Muscle layer of colon (tissue), 2 donors: Measurements from ENCODE around the gene DDTL.
"Not testable (repeated sequence)": the region's sequence is repeated elsewhere in the genome, so short reads cannot be mapped to it uniquely, and the experiment has no call there.

Experiments
- H3K27ac ChIP-seq: one replicate; pipeline ENCODE4 v1.7.0; 2013; ENCODE audit warnings: low read depth, mild to moderate bottlenecking, low read length, moderate library complexity
- H3K27me3 ChIP-seq, 2 donors: one replicate each; pipeline ENCODE4 v1.7.0; 2013; ENCODE audit warnings: low read length in 2 of 2, mild to moderate bottlenecking in 2 of 2; ENCODE audit not compliant: insufficient read depth in 2 of 2, control insufficient read depth in 1 of 2
- H3K36me3 ChIP-seq: one replicate; pipeline ENCODE4 v1.7.0; 2013; ENCODE audit warnings: mild to moderate bottlenecking, low read length; ENCODE audit not compliant: insufficient read depth
- H3K4me1 ChIP-seq: one replicate; pipeline ENCODE4 v1.7.0; 2013; ENCODE audit warnings: mild to moderate bottlenecking, low read length; ENCODE audit not compliant: insufficient read depth
- H3K4me3 ChIP-seq, 2 donors: one replicate each; pipeline ENCODE4 v1.7.0; 2013; ENCODE audit warnings: low read length in 2 of 2, low read depth in 1 of 2, mild to moderate bottlenecking in 1 of 2, moderate library complexity in 1 of 2
- H3K9ac ChIP-seq: one replicate; pipeline ENCODE4 v1.7.0; 2013; ENCODE audit warnings: low read length
- H3K9me3 ChIP-seq: one replicate; pipeline ENCODE4 v1.7.0; 2013; ENCODE audit warnings: mild to moderate bottlenecking, low read length
- donor health status: abdominal sarcoma.
- donor health status: Adenocarcinoma of cecum.

Gene DDTL

DNA sequence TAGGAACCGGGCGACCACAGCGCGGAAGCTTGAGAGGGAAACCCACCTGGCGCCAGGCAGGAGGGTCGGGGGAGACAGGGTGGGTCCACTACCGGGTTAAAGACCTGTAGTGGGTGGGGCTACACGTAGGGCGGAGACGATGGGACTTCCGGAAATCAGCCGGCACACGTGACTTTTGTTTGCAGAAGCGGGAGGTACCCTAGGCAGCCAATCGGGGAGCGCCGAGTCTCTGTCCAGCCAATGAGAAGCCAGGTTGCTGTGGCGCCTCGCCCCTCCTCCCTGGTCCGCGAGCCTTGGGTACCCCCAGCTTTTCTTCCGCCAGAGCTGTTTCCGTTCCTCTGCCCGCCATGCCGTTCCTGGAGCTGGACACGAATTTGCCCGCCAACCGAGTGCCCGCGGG, at the start of gene DDTL:
Gene DDTL (plus strand): TSS at position 321 of the 400 bp plus-strand sequence. CDS start 27 bp downstream, at position 348.
- peaks cover 22% of the 10 kb centered on the region for H3K36me3 ChIP-seq
- not testable (repeated sequence) for H3K9me3 ChIP-seq, H3K27me3 ChIP-seq, H3K27ac ChIP-seq, H3K9ac ChIP-seq, H3K4me3 ChIP-seq, H3K4me1 ChIP-seq

DNA sequence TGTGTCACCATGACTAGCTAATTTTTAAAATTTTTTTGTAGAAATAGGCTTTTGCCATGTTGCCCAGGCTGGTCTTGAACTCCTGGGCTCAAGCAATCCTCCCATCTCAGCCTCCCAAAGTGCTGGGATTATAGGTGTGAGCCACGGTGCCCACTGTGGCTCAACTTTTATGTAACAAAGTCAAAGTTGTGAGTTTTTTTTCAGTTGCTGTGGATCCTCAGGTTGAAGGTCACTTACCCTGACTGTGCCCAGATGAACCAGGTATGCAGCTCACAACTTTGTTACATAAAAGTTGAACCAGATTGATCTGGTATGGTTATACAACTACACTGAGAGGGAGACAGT, 46.4 kb upstream of the DDTL start:
- not testable (repeated sequence) for H3K9ac ChIP-seq, H3K9me3 ChIP-seq, H3K4me3 ChIP-seq, H3K27ac ChIP-seq, H3K4me1 ChIP-seq, H3K36me3 ChIP-seq, H3K27me3 ChIP-seq

DNA sequence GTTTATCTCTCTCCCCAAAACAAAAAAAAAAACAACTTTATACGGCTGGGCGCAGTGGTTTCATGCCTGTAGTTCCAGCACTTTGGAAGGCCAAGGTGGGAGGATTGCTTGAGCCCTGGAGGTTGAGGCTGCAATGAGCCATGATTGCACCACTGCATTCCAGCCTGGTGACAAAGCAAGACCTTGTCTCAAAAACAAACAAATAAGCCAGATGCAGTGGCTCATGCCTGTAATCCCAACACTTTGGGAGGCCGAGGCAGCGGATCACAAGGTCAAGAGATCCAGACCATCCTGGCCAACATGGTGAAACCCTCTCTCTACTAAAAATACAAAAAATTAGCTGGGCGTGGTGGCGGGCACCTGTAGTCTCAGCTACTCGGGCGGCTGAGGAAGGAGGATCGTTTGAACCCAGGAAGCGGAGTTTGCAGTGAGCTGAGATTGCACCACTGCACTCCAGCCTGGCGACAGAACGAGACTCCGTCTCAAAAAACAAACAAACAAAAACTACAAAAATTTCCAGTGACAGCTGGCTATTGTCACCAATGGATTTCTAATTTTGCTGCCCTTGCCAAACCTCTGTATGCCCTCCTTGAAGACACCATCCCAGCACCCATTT, 45.0 kb upstream of the DDTL start:
- not testable (repeated sequence) for H3K4me3 ChIP-seq, H3K27ac ChIP-seq, H3K27me3 ChIP-seq, H3K9ac ChIP-seq, H3K4me1 ChIP-seq, H3K36me3 ChIP-seq, H3K9me3 ChIP-seq

DNA sequence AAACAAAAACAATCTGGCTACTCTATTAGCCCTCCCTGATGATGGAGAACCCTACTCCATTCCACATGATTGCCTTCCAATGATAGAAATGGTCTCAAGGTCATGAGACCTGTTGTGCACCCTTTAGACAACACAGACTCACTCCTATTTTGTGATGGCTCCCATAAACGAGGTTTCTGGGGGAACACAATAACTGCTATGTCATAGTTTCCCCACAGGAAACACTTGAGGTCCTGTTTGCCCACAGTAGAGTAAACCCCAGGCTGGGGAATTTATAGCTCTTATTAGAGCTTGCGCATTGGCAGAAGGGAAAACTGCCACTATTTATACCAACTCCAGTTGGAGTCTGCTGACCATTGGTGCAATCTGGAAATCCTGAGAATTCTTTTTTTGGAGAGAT, 43.8 kb upstream of the DDTL start:
- Histone ChIP-seq H3K27ac (no peak overlapping the region), H3K4me1 (no peaks in the 10 kb centered on the region), H3K9ac (no peak overlapping the region), H3K4me3 (no peak overlapping the region), H3K27me3 (no peaks in the 10 kb centered on the region), H3K9me3 (no peaks in the 10 kb centered on the region), H3K36me3 (no peaks in the 10 kb centered on the region)

DNA sequence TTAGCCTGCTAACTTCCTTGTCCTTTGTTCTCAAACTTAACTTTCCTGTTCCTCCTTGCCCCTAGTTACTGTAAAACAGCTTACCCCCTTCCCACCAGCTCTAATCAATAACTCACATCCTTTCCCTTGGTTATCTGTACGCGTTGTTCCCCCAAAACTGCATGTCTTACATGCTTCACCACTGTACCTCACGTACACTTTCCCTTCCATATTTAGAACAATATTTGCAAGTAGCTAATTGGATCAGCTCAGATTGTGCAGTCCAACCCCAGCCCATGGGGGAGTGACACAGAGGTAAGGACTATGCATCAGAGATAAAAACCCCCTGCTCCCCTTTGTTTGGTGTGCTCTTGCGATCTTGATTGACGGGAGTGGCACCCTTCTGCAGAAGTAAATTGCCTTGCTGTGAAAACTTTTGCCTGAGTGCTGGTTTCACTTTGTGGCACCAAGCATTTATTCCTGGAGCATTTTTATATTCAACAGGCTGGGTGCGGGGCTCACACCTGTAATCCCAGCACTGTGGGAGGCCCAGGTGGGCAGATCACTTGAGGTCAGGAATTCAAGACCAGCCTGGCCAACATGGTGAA, 41.6 kb upstream of the DDTL start:
- H3K9ac ChIP-seq: no peak overlapping the region
- no peaks in the 10 kb centered on the region for H3K4me1 ChIP-seq
- H3K4me3 ChIP-seq: no peak overlapping the region
- H3K27ac ChIP-seq: no peak overlapping the region
- H3K9me3 ChIP-seq: no peaks in the 10 kb centered on the region
- no peaks in the 10 kb centered on the region for H3K27me3 ChIP-seq
- no peaks in the 10 kb centered on the region for H3K36me3 ChIP-seq

DNA sequence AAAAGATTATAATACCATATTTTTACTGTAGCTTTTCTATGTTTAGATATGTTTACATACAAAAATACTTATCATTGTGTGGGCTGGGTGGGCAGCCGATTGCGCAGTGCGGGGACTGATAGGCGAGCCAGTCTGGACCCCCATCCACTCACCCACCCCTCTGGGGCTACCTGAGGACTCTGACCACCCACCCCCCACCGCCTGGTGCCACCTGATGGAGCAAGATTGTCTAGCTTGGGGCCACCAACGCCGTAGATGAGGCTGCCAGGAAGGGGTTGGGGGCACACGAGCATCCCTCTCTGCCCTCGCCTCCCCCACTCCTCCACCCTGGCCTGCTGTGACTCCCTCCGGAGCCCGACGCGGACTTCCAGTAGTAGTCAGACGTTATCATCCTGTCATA, 40.1 kb upstream of the DDTL start:
- Histone ChIP-seq H3K27me3 (no peaks in the 10 kb centered on the region), H3K9ac (no peak overlapping the region), H3K4me3 (no peak overlapping the region), H3K9me3 (no peaks in the 10 kb centered on the region), H3K36me3 (no peaks in the 10 kb centered on the region), H3K4me1 (no peaks in the 10 kb centered on the region), H3K27ac (no peak overlapping the region)

DNA sequence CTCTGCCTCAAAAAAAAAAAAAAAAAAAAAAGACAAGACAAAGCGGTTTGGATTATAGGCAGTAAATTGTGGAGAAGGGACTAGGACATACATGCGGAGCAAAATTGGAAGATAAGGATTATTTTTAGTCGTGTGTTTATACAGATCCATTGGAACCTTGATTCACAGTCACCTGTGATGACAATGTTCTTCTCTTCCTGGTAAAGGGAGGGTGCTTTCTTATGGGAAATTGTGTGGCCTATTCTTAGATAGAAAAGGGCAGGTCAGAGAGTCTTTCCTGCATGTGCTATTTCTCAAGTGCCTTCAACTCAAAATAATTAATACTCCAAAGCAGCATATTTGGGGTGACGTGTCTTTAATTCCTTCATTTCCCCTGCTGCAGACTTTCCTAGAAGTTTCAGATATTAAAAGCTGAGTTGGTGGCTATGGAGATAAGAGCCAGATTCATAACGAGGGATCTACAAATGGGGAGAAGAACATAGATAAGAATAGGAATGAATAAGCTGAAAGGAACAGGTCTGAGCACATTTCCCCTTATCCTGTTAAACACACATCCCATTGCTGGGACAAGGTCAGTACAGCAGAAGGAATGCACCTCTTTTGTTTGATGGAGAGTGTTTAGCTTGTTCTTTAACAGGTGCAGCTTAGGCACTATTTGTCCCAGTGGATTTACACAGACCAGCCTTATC, 28.2 kb upstream of the DDTL start:
- no peaks in the 10 kb centered on the region for H3K27me3 ChIP-seq
- H3K4me1 ChIP-seq: no peaks in the 10 kb centered on the region
- H3K27ac ChIP-seq: no peak overlapping the region
- H3K4me3 ChIP-seq: no peak overlapping the region
- H3K9me3 ChIP-seq: no peaks in the 10 kb centered on the region
- H3K9ac ChIP-seq: no peak overlapping the region
- H3K36me3 ChIP-seq: no peaks in the 10 kb centered on the region

DNA sequence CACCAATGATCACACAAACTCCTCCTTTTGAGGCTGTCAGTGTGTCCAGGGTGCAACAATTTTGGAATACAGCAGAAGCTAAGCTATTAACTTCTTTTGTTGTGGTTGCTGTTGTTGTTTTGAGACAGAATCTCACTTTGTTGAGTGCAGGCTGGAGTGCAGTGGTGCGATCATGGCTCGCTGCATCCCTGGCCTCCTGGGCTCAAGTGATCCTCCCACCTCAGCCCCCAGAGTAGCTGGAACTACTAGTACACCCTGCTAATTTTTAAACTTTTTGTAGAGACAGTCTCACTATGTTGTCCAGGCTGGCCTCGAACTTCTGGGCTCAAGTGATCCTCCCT, 27.7 kb upstream of the DDTL start:
- Histone ChIP-seq H3K4me3 (no peak overlapping the region), H3K36me3 (no peaks in the 10 kb centered on the region), H3K27me3 (no peaks in the 10 kb centered on the region), H3K27ac (no peak overlapping the region), H3K4me1 (no peaks in the 10 kb centered on the region), H3K9me3 (no peaks in the 10 kb centered on the region), H3K9ac (no peak overlapping the region)

DNA sequence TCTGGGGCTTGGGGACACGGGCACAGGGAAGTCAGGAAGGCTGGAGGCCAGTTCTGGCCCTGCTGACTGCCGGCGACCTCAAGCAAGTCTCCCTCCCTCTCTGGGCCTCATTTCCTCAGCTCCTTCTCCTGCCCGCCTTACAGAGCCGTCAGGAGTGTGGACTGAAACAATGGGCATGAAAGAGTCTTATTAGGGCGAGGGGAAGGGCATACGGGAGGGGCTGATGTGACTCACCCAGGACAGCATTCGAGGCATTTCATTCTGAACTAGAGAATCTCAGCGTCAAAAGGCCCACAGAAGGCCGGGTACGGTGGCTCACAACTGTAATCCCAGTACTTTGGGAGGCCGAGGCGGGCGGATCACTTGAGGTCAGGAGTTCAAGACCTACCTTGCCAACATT, 26.5 kb upstream of the DDTL start:
- H3K36me3 ChIP-seq, H3K27ac ChIP-seq, H3K9ac ChIP-seq, H3K4me1 ChIP-seq, H3K27me3 ChIP-seq, H3K9me3 ChIP-seq, H3K4me3 ChIP-seq: not testable (repeated sequence)

DNA sequence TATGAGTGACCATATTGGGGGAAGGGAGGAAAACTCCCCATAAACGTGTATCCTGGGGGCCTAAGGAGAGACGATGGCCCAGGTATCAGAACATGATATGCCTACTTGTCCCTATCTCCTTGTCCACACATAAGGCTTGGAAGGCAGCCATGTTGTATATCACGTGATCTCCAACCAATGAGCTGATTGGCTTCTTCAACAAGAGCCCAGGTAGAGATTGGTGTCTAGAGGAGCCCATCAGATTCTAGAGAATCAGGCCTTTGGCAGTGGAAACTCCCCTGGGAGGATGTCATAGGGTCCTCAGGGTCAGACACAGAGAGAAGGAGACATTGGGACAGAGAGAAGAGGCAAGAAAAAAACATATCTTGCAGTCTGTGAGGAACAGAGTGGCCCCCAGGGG, 19.3 kb upstream of the DDTL start:
- H3K4me3 ChIP-seq, H3K9ac ChIP-seq, H3K4me1 ChIP-seq: not testable (repeated sequence)

DNA sequence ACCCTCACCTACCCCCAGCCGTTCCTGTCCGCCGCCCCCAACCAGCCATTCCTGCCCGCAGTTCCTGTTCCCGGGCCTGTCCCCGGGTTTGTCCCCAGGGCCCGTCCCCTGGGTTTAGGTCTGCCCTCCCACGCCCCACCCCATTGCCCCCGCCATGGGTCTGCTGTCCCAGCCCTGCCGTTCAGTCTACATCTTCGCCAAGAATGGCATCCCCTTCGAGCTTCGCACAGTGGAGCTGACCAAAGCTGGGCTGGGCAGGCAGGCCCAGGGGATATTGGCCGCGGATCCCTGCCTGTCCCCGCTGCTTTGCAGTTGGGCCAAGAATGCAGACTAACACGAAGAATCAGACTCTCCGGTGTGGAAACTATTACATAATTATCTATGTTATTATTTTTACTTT, 16.9 kb upstream of the DDTL start:
- H3K4me1 ChIP-seq, H3K36me3 ChIP-seq, H3K9ac ChIP-seq, H3K27me3 ChIP-seq, H3K27ac ChIP-seq, H3K9me3 ChIP-seq, H3K4me3 ChIP-seq: not testable (repeated sequence)

More for the DNA sequence above, 19.3 kb upstream of the DDTL start:
- H3K36me3 ChIP-seq, H3K9me3 ChIP-seq, H3K27ac ChIP-seq, H3K27me3 ChIP-seq: not testable (repeated sequence)

DNA sequence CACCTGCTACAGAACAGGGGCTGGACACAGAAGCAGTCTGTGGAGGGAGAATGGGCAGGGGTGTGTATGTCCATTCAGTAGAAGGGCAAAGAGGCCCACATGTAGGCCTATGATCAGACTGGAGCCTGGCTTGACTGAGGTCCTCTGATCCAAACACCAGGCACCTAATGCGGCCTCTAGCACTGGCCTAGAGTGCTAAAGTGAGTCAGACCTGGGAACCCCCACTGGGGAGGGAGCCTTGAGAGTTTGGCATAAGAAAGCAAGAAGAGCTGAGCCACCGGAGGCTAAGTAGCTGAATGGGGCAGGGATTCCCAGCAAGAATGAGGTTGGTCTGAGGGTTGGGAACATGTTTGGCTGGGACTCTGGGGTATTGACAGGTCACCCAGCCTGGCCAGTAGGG, 15.3 kb upstream of the DDTL start:
- H3K4me1 ChIP-seq, H3K27me3 ChIP-seq, H3K4me3 ChIP-seq, H3K9ac ChIP-seq, H3K9me3 ChIP-seq, H3K36me3 ChIP-seq, H3K27ac ChIP-seq: not testable (repeated sequence)
